ENCODE data around the gene SNX24. TPM values are rescaled to one million over a fixed set of nuclear protein-coding genes. Genes with fewer than 3 reads are reported as not detected.

SNX24 gene
- total RNA-seq, 1 donor, result 29.8 TPM

GRCh38 chr5:122896598-122897282 lies 51.3 kb downstream of the SNX24 start:
- TF ChIP-seq CTCF (IDR thresholded peaks at IDR 0.05; ENCODE audit: insufficient read depth, low read depth, low read length), result peak; percentile 64
- DNase-seq (ENCODE audit: low read depth), result peak; percentile 70

GRCh38 chr5:122897283-122897602 lies 51.8 kb downstream of the SNX24 start:
- no peak overlapping the region for H3K4me3 ChIP-seq (ENCODE audit: low read depth, low read length)
- TF ChIP-seq CTCF (IDR thresholded peaks at IDR 0.05; ENCODE audit: insufficient read depth, low read depth, low read length), result no peak
- DNase-seq (ENCODE audit: low read depth), result no peak

More at GRCh38 chr5:122896598-122897282, 51.3 kb downstream of the SNX24 start:
- no peak overlapping the region for H3K4me3 ChIP-seq (ENCODE audit: low read depth, low read length)

GRCh38 chr5:122901346-122901745 lies 55.9 kb downstream of the SNX24 start:
- no peak for TF ChIP-seq CTCF (IDR thresholded peaks at IDR 0.05; ENCODE audit: insufficient read depth, low read depth, low read length)
- H3K4me3 ChIP-seq (ENCODE audit: low read depth, low read length), result no peak overlapping the region
- DNase-seq (ENCODE audit: low read depth), result no peak

- DNase-seq (ENCODE audit: low read depth), result no peak
Observed at GRCh38 chr5:122902263-122902662, 56.9 kb downstream of the SNX24 start.

GRCh38 chr5:122906768-122907167 lies 61.4 kb downstream of the SNX24 start:
- DNase-seq (ENCODE audit: low read depth), result peak; percentile 56
- H3K4me3 ChIP-seq (ENCODE audit: low read depth, low read length), result no peak overlapping the region
- no peak for TF ChIP-seq CTCF (IDR thresholded peaks at IDR 0.05; ENCODE audit: insufficient read depth, low read depth, low read length)

More at GRCh38 chr5:122902263-122902662, 56.9 kb downstream of the SNX24 start:
- no peak for TF ChIP-seq CTCF (IDR thresholded peaks at IDR 0.05; ENCODE audit: insufficient read depth, low read depth, low read length)
- no peak overlapping the region for H3K4me3 ChIP-seq (ENCODE audit: low read depth, low read length)

- TF ChIP-seq CTCF (IDR thresholded peaks at IDR 0.05; ENCODE audit: insufficient read depth, low read depth, low read length), result no peak
- peak; percentile 79 for DNase-seq (ENCODE audit: low read depth)
- no peak overlapping the region for H3K4me3 ChIP-seq (ENCODE audit: low read depth, low read length)
Observed at GRCh38 chr5:122907276-122907675, 61.9 kb downstream of the SNX24 start.

- no peak for TF ChIP-seq CTCF (IDR thresholded peaks at IDR 0.05; ENCODE audit: insufficient read depth, low read depth, low read length)
- DNase-seq (ENCODE audit: low read depth), result no peak
- H3K4me3 ChIP-seq (ENCODE audit: low read depth, low read length), result no peak overlapping the region
Observed at GRCh38 chr5:122908108-122908507, 62.7 kb downstream of the SNX24 start.

Measured in fibroblast of villous mesenchyme (primary cell).